Thyroid gland (tissue), 4 donors: ENCODE measurements around the gene FNDC3B. TPM values are rescaled to one million over a fixed set of nuclear protein-coding genes. Genes with fewer than 3 reads are reported as not detected.
A peak's percentile ranks its signal among the peaks of the same experiment; 100 is the strongest.

Source experiments
- DNase-seq, 2 donors: peaks; one replicate each; pipeline ENCODE4 v3.0.0-alpha.2; 2019
- H3K27ac ChIP-seq, 3 donors: fragments of 200-600 bp; sonication (generic); 1 replicate in 2 of 3; 2 replicates in 1 of 3; pipeline ENCODE4 v1.5.1; 2016 to 2019; ENCODE audit warnings: mild to moderate bottlenecking in 1 of 3, moderate library complexity in 1 of 3
- H3K27me3 ChIP-seq: fragments of 200-600 bp; sonication (generic); one replicate; pipeline ENCODE4 v1.5.1; 2019
- H3K36me3 ChIP-seq, 2 donors: fragments of 200-600 bp; sonication (generic); one replicate each; pipeline ENCODE4 v1.5.1; 2016 to 2019
- H3K4me1 ChIP-seq, 2 donors: fragments of 200-600 bp; sonication (generic); one replicate each; pipeline ENCODE4 v1.5.1; 2017 to 2019
- H3K4me3 ChIP-seq, 3 donors: fragments of 200-600 bp; sonication (generic); replicated peaks in 1 of 3; 1 replicate in 2 of 3; 2 replicates in 1 of 3; pipeline ENCODE4 v1.5.1; 2016; ENCODE audit warnings: mild to moderate bottlenecking in 1 of 3
- H3K9me3 ChIP-seq: fragments of 200-600 bp; sonication (generic); one replicate; pipeline ENCODE4 v1.5.1; 2017
- POLR2A ChIP-seq, 2 donors: fragments of 450-650 bp; IDR thresholded peaks; one replicate each; pipeline ENCODE4 v1.6.1; 2017; ENCODE audit warnings: antibody characterized with exemption in 2 of 2, mild to moderate bottlenecking in 2 of 2, moderate library complexity in 1 of 2
- WGBS, 2 donors: methylation state at CpG; one replicate each; pipeline ENCODE4 v1.1.5; 2017; 5-methylcytosine and 5-hydroxymethylcytosine counted together
- intact Hi-C: fragments of 100-400 bp; cut with DNase I; formaldehyde crosslinking; loops from one replicate; pipeline ENCODE4 v1.15.1; 2023
- total RNA-seq, 4 donors: library from RNA; depleted of rRNA; stranded (reverse); fragments of >200 nt; gene quantifications; one replicate each; pipeline ENCODE4 v1.2.3, GENCODE V29; 2016
- TF ChIP-seq, protein P1 (sequence below), 6 experiments: fragments of 200-600 bp in 3 of 6; fragments of 450-650 bp in 3 of 6; sonication (generic) in 3 of 6; IDR thresholded peaks; one replicate each; pipeline ENCODE4 v1.5.1; 2016 to 2019; ENCODE audit warnings: antibody characterized with exemption in 6 of 6, mild to moderate bottlenecking in 2 of 6, inconsistent platforms in 1 of 6, moderate library complexity in 1 of 6

Gene FNDC3B
- total RNA-seq, 4 donors from 2014 or later: 118 to 172 (median 146) TPM

- no peaks in the 10 kb centered on the region for H3K9me3 ChIP-seq
- intact Hi-C loops: no loop called here
- DNase-seq: no peak
- 90 to 93% methylated on average over 5 of the region's 5 CpGs for WGBS, 2 donors
- H3K4me3 ChIP-seq: no peak overlapping the region
- H3K4me1 ChIP-seq: peaks cover 28% of the 10 kb centered on the region in 2 donors
- TF ChIP-seq, protein P1, sequence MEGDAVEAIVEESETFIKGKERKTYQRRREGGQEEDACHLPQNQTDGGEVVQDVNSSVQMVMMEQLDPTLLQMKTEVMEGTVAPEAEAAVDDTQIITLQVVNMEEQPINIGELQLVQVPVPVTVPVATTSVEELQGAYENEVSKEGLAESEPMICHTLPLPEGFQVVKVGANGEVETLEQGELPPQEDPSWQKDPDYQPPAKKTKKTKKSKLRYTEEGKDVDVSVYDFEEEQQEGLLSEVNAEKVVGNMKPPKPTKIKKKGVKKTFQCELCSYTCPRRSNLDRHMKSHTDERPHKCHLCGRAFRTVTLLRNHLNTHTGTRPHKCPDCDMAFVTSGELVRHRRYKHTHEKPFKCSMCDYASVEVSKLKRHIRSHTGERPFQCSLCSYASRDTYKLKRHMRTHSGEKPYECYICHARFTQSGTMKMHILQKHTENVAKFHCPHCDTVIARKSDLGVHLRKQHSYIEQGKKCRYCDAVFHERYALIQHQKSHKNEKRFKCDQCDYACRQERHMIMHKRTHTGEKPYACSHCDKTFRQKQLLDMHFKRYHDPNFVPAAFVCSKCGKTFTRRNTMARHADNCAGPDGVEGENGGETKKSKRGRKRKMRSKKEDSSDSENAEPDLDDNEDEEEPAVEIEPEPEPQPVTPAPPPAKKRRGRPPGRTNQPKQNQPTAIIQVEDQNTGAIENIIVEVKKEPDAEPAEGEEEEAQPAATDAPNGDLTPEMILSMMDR (IDR thresholded peaks at IDR 0.05): no peak
- TF ChIP-seq POLR2A (IDR thresholded peaks at IDR 0.05): no peak
- no peaks in the 10 kb centered on the region for H3K27me3 ChIP-seq
- H3K27ac ChIP-seq: peak overlapping the region; percentile 8 to 14 (median 10)
- H3K36me3 ChIP-seq: peaks cover 6 to 9% of the 10 kb centered on the region in 2 donors
These were observed 74.3 kb downstream of the FNDC3B start for GRCh38 chr3:172113710-172114109.

- Histone ChIP-seq H3K27me3 (no peaks in the 10 kb centered on the region), H3K4me1 (peaks cover 26% of the 10 kb centered on the region in 2 donors), H3K36me3 (peaks cover 6 to 9% of the 10 kb centered on the region in 2 donors), H3K9me3 (no peaks in the 10 kb centered on the region), H3K4me3 (no peak overlapping the region), H3K27ac (no peak overlapping the region)
- 94 to 100% methylated on average over 1 of the region's 1 CpG for WGBS, 2 donors
- intact Hi-C loops: no loop called here
- TF ChIP-seq, protein P1 (IDR thresholded peaks at IDR 0.05): no peak
- no peak for TF ChIP-seq POLR2A (IDR thresholded peaks at IDR 0.05)
- DNase-seq: no peak
These were observed 75.7 kb downstream of the FNDC3B start for GRCh38 chr3:172115059-172115458.

GRCh38 chr3:172115787-172116186 is 76.4 kb downstream of the FNDC3B start:
- Histone ChIP-seq H3K27me3 (no peaks in the 10 kb centered on the region), H3K36me3 (peaks cover 6 to 9% of the 10 kb centered on the region in 2 donors), H3K4me1 (peaks cover 26% of the 10 kb centered on the region in 2 donors), H3K9me3 (no peaks in the 10 kb centered on the region), H3K27ac (no peak overlapping the region), H3K4me3 (no peak overlapping the region)
- intact Hi-C loops: no loop called here
- 74 to 85% methylated on average over 4 of the region's 4 CpGs for WGBS, 2 donors
- no peak for TF ChIP-seq POLR2A (IDR thresholded peaks at IDR 0.05)
- TF ChIP-seq, protein P1 (IDR thresholded peaks at IDR 0.05): no peak
- DNase-seq: no peak

DNA sequence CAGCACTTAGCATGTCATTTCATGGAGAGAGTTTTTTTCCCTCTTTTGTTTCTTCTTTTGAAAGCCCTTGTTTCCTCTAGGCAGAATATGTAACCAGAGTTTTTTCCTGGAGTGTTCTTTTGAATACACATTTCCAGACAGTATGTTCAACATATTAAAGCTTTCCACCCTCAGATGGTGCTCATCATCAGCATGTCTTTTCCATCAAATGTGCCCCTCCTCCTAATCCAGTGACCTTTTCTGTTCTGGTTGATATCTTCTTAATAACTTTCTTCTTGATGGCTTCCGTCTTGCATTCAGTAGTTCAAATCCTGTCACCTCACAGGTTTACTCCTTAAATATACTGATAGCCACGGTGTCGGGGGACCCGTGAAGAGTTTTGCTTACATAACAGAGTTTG is 78.6 kb downstream of the FNDC3B start:
- no peaks in the 10 kb centered on the region for H3K27me3 ChIP-seq
- H3K4me1 ChIP-seq: peaks cover 14 to 19% of the 10 kb centered on the region in 2 donors
- peaks cover 6 to 9% of the 10 kb centered on the region in 2 donors for H3K36me3 ChIP-seq
- no peak overlapping the region for H3K4me3 ChIP-seq
- TF ChIP-seq, protein P1 (IDR thresholded peaks at IDR 0.05): no peak
- TF ChIP-seq POLR2A (IDR thresholded peaks at IDR 0.05): no peak
- intact Hi-C loops: no loop called here
- 94 to 95% methylated on average over 4 of the region's 4 CpGs for WGBS, 2 donors
- no peak for DNase-seq
- no peaks in the 10 kb centered on the region for H3K9me3 ChIP-seq
- H3K27ac ChIP-seq: no peak overlapping the region

GRCh38 chr3:172119266-172119969 is 80.0 kb downstream of the FNDC3B start:
- H3K27me3 ChIP-seq: no peaks in the 10 kb centered on the region
- TF ChIP-seq, protein P1 (IDR thresholded peaks at IDR 0.05): no peak
- no peak for TF ChIP-seq POLR2A (IDR thresholded peaks at IDR 0.05)
- peaks cover 2 to 9% of the 10 kb centered on the region in 2 donors for H3K4me1 ChIP-seq
- H3K9me3 ChIP-seq: no peaks in the 10 kb centered on the region
- H3K4me3 ChIP-seq: no peak overlapping the region
- H3K27ac ChIP-seq: no peak overlapping the region
- 85 to 86% methylated on average over 7 of the region's 7 CpGs for WGBS, 2 donors
- no peak for DNase-seq
- intact Hi-C loops: no loop called here
- peaks cover 5 to 6% of the 10 kb centered on the region in 2 donors for H3K36me3 ChIP-seq
